HFFc6 (cell line): ENCODE results near the gene CTNNA3. TPM values are rescaled to one million over a fixed set of nuclear protein-coding genes. Genes with fewer than 3 reads are reported as not detected.

Experiments used
- DNase-seq: peaks from one replicate; pipeline ENCODE4 v3.0.0-alpha.2; 2018
- H3K27ac Mint-ChIP-seq: 2 replicates; pipeline ENCODE4 v1.8.0; 2020; ENCODE audit warnings: mild to moderate bottlenecking, mixed read lengths
- H3K27me3 Mint-ChIP-seq: 2 replicates; pipeline ENCODE4 v1.8.0; 2021; ENCODE audit warnings: mild to moderate bottlenecking, moderate library complexity, mixed read lengths; ENCODE audit not compliant: insufficient read depth
- H3K36me3 Mint-ChIP-seq: 2 replicates; pipeline ENCODE4 v1.8.0; 2021; ENCODE audit warnings: low read depth, mixed read lengths
- H3K4me1 Mint-ChIP-seq: 2 replicates; pipeline ENCODE4 v1.8.0; 2020; ENCODE audit warnings: low read depth, mixed read lengths
- H3K4me3 Mint-ChIP-seq: 2 replicates; pipeline ENCODE4 v1.8.0; 2020; ENCODE audit warnings: mild to moderate bottlenecking, moderate library complexity, mixed read lengths
- H3K9me3 Mint-ChIP-seq: 2 replicates; pipeline ENCODE4 v1.8.0; 2020; ENCODE audit warnings: mild to moderate bottlenecking, mixed read lengths
- CTCF ChIP-seq: fragments of 200-600 bp; sonication (generic); IDR thresholded peaks from 2 replicates; pipeline ENCODE4 v1.5.0; 2021; ENCODE audit warnings: antibody characterized with exemption, mild to moderate bottlenecking
- total RNA-seq, 6 experiments: library from RNA; stranded (reverse); fragmentation: NEBNext Ultra II Directional; extraction: Animal tissue kit (Norgen Biotek cat#: 25700); gene quantifications; 2 replicates in 1 of 6; 3 replicates in 5 of 6; pipeline ENCODE4 v1.2.3, GENCODE V29; 2021

CTNNA3 gene
- total RNA-seq, 6 experiments from 2014 or later = not detected

GRCh38 chr10:66535439-66535838 is 1160.6 kb downstream of the CTNNA3 start:
- Mint-ChIP-seq H3K27me3 (no peaks in the 10 kb centered on the region), H3K4me3 (no peak overlapping the region), H3K36me3 (no peaks in the 10 kb centered on the region), H3K27ac (no peak overlapping the region), H3K4me1 (no peaks in the 10 kb centered on the region), H3K9me3 (peaks cover 13% of the 10 kb centered on the region)
- no peak for DNase-seq
- TF ChIP-seq CTCF = no peak

GRCh38 chr10:66534866-66535265 is 1161.1 kb downstream of the CTNNA3 start:
- Mint-ChIP-seq H3K36me3 (no peaks in the 10 kb centered on the region), H3K4me1 (no peaks in the 10 kb centered on the region), H3K27ac (no peak overlapping the region), H3K9me3 (peaks cover 13% of the 10 kb centered on the region), H3K4me3 (no peak overlapping the region), H3K27me3 (no peaks in the 10 kb centered on the region)
- no peak for DNase-seq
- TF ChIP-seq CTCF = no peak

- no peak for TF ChIP-seq CTCF
- Mint-ChIP-seq H3K4me3 (no peak overlapping the region), H3K9me3 (peaks cover 11% of the 10 kb centered on the region), H3K4me1 (no peaks in the 10 kb centered on the region), H3K36me3 (no peaks in the 10 kb centered on the region), H3K27me3 (no peaks in the 10 kb centered on the region), H3K27ac (no peak overlapping the region)
- no peak for DNase-seq
Observed at GRCh38 chr10:66521506-66521905, 1174.5 kb downstream of the CTNNA3 start.

GRCh38 chr10:66519616-66520015 is 1176.4 kb downstream of the CTNNA3 start:
- Mint-ChIP-seq H3K36me3 (no peaks in the 10 kb centered on the region), H3K27ac (no peak overlapping the region), H3K4me3 (no peak overlapping the region), H3K9me3 (peaks cover 11% of the 10 kb centered on the region), H3K27me3 (no peaks in the 10 kb centered on the region), H3K4me1 (no peaks in the 10 kb centered on the region)
- no peak for TF ChIP-seq CTCF
- DNase-seq = no peak

GRCh38 chr10:66514666-66515065 is 1181.3 kb downstream of the CTNNA3 start:
- Mint-ChIP-seq H3K9me3 (peaks cover 12% of the 10 kb centered on the region), H3K4me3 (no peak overlapping the region), H3K27me3 (no peaks in the 10 kb centered on the region), H3K27ac (no peak overlapping the region), H3K4me1 (no peaks in the 10 kb centered on the region), H3K36me3 (no peaks in the 10 kb centered on the region)
- no peak for TF ChIP-seq CTCF
- DNase-seq = no peak

GRCh38 chr10:66513504-66513903 is 1182.5 kb downstream of the CTNNA3 start:
- no peak for TF ChIP-seq CTCF
- H3K9me3 Mint-ChIP-seq = peaks cover 6% of the 10 kb centered on the region
- no peak overlapping the region for H3K4me3 Mint-ChIP-seq
- DNase-seq = no peak
- H3K36me3 Mint-ChIP-seq = no peaks in the 10 kb centered on the region
- H3K27me3 Mint-ChIP-seq = no peaks in the 10 kb centered on the region
- no peak overlapping the region for H3K27ac Mint-ChIP-seq
- H3K4me1 Mint-ChIP-seq = no peaks in the 10 kb centered on the region
